IPS-18c (cell line): ENCODE results near the gene EXTL1.
A peak's percentile ranks its signal among the peaks of the same experiment; 100 is the strongest.

Experiments used
- H3K4me3 ChIP-seq: 2 replicates; pipeline ENCODE4 v1.7.0; 2013; ENCODE audit warnings: low read depth, mild to moderate bottlenecking, low read length, moderate library complexity; ENCODE audit not compliant: insufficient read depth
- H3K9me3 ChIP-seq: one replicate; pipeline ENCODE4 v1.6.1; 2013; ENCODE audit warnings: mild to moderate bottlenecking, low read length, moderate library complexity; ENCODE audit not compliant: control insufficient read depth, insufficient read depth

The EXTL1 gene

GRCh38 chr1:25993197-25993951 lies 28.2 kb upstream of the EXTL1 start:
- no peak overlapping the region for H3K4me3 ChIP-seq

GRCh38 chr1:25994402-25995150 lies 27.0 kb upstream of the EXTL1 start:
- H3K4me3 ChIP-seq = no peak overlapping the region

More at GRCh38 chr1:25993197-25993951, 28.2 kb upstream of the EXTL1 start:
- no peaks in the 10 kb centered on the region for H3K9me3 ChIP-seq

GRCh38 chr1:25996966-25997827 lies 24.4 kb upstream of the EXTL1 start:
- Histone ChIP-seq H3K4me3 (peak overlapping the region; percentile 83), H3K9me3 (no peaks in the 10 kb centered on the region)

More at GRCh38 chr1:25994402-25995150, 27.0 kb upstream of the EXTL1 start:
- H3K9me3 ChIP-seq = no peaks in the 10 kb centered on the region

- no peaks in the 10 kb centered on the region for H3K9me3 ChIP-seq
- H3K4me3 ChIP-seq = peak within 1 kb of the TSS; percentile 83
Observed at GRCh38 chr1:25997828-25998761, 23.5 kb upstream of the EXTL1 start, which contains the start of gene PAFAH2. PAFAH2 (minus strand) TSS chr1:25998063; CDS start chr1:25990816, 7,247 bp downstream.

GRCh38 chr1:25999041-25999800 lies 22.4 kb upstream of the EXTL1 start:
- Histone ChIP-seq H3K9me3 (no peaks in the 10 kb centered on the region), H3K4me3 (no peak overlapping the region)

GRCh38 chr1:26003262-26003661 lies 18.3 kb upstream of the EXTL1 start:
- H3K9me3 ChIP-seq = no peaks in the 10 kb centered on the region
- no peak overlapping the region for H3K4me3 ChIP-seq

GRCh38 chr1:26003756-26004155 lies 17.8 kb upstream of the EXTL1 start:
- Histone ChIP-seq H3K9me3 (no peaks in the 10 kb centered on the region), H3K4me3 (no peak overlapping the region)

- no peak overlapping the region for H3K4me3 ChIP-seq
Observed at GRCh38 chr1:26005434-26006105, 16.0 kb upstream of the EXTL1 start.

GRCh38 chr1:26006710-26007109 lies 14.9 kb upstream of the EXTL1 start:
- H3K9me3 ChIP-seq = no peaks in the 10 kb centered on the region
- H3K4me3 ChIP-seq = no peak overlapping the region

More at GRCh38 chr1:26005434-26006105, 16.0 kb upstream of the EXTL1 start:
- H3K9me3 ChIP-seq = no peaks in the 10 kb centered on the region

- H3K4me3 ChIP-seq = no peak overlapping the region
- no peaks in the 10 kb centered on the region for H3K9me3 ChIP-seq
Observed at GRCh38 chr1:26009796-26010447, 11.7 kb upstream of the EXTL1 start.

GRCh38 chr1:26010825-26011224 lies 10.8 kb upstream of the EXTL1 start:
- H3K9me3 ChIP-seq = no peaks in the 10 kb centered on the region
- H3K4me3 ChIP-seq = no peak overlapping the region

- H3K9me3 ChIP-seq = no peaks in the 10 kb centered on the region
- no peak overlapping the region for H3K4me3 ChIP-seq
Observed at GRCh38 chr1:26012864-26013263, 8.7 kb upstream of the EXTL1 start.

- Histone ChIP-seq H3K4me3 (no peak overlapping the region), H3K9me3 (no peaks in the 10 kb centered on the region)
Observed at GRCh38 chr1:26014179-26014578, 7.4 kb upstream of the EXTL1 start.

GRCh38 chr1:26015358-26015757 lies 6.2 kb upstream of the EXTL1 start:
- no peaks in the 10 kb centered on the region for H3K9me3 ChIP-seq
- H3K4me3 ChIP-seq = no peak overlapping the region
